GM19025 (cell line): Measurements from ENCODE around the gene ARL6IP6.

ENCODE experiments used
- ATAC-seq: cut with Tn5 transposase; IDR thresholded peaks from one replicate; pipeline ENCODE4 v1.9.1; 2021; ENCODE audit warnings: mild to moderate bottlenecking, low read depth, moderate library complexity; ENCODE audit not compliant: unreplicated experiment

The ARL6IP6 gene

GRCh38 chr2:152791979-152792378 lies 73.6 kb downstream of the ARL6IP6 start:
- no peak for ATAC-seq

- no peak for ATAC-seq
Observed at GRCh38 chr2:152792974-152793373, 74.6 kb downstream of the ARL6IP6 start.

GRCh38 chr2:152796941-152797340 lies 78.5 kb downstream of the ARL6IP6 start:
- ATAC-seq, result no peak

GRCh38 chr2:152804687-152805408 lies 86.4 kb downstream of the ARL6IP6 start:
- ATAC-seq, result no peak

GRCh38 chr2:152811916-152812315 lies 93.5 kb downstream of the ARL6IP6 start:
- no peak for ATAC-seq
